Measurements from ENCODE around the gene ANKRD44.

GRCh38 chr2:197141702-197142473, 168.7 kb downstream of the ANKRD44 start:
- TF ChIP-seq CTCF (IDR thresholded peaks at IDR 0.05; ENCODE audit: low read depth, low read length): no peak
- no peak for TF ChIP-seq MAX (IDR thresholded peaks at IDR 0.05; ENCODE audit: low read depth, low read length)
- TF ChIP-seq POLR2A (IDR thresholded peaks at IDR 0.05; ENCODE audit: extremely low read depth, insufficient read length): no peak
- TF ChIP-seq MYC (IDR thresholded peaks at IDR 0.05; ENCODE audit: low read depth, low read length): no peak

All from NB4 (cell line).